GM19099 (cell line): ENCODE results near the gene GGT6.

ENCODE experiments used
- POLR2A ChIP-seq: IDR thresholded peaks from 3 replicates; pipeline ENCODE4 v1.6.1; 2011; ENCODE audit warnings: low read depth; ENCODE audit not compliant: insufficient read length; ENCODE audit errors: extremely low read depth

GGT6 gene

DNA sequence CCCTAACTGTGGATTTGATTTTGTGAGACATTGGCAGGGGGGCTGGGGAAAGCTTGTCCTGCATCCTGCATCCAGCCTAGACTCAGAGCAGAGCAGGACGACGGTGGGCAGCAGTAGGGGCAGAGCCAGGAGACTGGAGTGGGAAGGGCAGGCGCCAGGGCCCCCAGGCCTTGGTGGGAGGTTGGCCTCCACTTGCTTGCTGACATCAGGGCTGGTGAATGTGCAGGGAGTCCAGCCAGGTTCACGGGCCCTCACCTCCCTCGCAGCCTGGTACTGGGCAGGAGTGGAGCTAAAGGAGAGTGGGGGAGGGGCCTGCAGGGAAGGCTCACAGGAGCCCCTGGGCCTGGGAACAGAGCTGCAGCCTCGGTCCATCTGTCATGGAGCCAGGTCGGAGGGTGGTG, 21.7 kb upstream of the GGT6 start:
- TF ChIP-seq POLR2A: no peak

DNA sequence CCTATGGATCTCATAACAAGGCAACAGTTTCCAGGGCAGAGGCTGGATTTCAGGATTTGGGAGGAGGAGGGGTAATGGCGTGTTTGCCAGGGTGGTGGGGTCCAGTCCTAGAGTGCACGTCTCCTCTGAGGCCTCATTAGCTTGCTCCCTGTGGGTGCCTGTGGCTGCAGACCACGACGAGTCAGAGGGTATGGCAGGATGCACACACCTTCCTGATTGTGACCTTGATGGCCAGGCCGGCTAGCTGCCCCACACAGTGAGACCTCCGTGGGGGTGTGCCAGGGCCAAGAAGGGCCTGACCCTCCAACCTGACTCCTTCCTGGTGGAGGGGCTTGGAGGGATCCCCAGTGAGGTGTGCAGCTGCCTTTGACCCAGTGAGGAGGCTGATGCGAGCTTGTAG, 19.9 kb upstream of the GGT6 start:
- no peak for TF ChIP-seq POLR2A

DNA sequence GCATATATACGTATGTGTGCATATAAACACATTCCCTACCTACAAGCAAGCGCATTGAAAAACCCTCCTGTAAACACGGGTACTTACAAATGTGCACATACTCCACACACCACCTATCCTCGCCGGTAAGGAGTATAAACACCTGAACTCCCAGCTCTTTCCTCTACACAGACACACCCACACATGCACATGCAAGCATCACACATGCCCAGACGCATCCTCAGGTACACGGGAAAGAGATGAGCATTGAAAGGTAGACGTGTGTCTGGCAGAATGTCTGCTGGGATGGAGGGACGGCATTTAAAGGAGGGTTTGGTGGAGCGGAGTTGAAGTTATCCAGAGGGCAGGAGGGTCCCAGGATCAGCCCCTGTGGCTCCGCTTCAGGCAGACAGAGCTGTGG, 19.3 kb upstream of the GGT6 start:
- no peak for TF ChIP-seq POLR2A

DNA sequence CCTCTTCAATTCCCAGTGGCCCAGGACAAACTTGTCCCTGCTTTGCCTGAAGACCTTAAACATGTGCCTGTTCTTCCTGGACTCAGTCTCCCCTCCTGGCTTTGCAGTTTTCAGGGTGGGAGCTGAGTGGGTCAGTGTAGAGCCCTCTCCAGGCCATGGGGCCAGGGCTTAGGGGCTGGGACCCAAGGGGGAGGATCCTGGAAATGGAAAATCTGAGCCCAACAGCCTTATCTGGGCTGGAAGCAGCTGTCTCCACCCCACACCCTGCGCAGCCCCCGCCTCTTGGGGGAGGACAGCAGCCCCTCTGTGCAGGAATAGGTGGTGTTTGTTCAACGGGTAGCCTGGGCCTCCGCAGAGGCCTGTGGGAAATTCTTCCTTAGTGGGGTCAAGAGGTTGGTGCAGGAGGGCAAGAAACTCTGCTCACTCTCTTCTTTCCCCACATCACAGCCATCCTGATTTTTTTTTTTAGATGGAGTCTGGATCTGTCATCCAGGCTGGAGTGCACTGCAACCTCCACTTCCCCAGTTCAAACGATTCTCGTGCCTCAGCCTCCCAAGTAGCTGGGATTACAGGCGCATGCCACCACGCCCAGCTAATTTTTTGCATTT, 17.1 kb upstream of the GGT6 start:
- no peak for TF ChIP-seq POLR2A

DNA sequence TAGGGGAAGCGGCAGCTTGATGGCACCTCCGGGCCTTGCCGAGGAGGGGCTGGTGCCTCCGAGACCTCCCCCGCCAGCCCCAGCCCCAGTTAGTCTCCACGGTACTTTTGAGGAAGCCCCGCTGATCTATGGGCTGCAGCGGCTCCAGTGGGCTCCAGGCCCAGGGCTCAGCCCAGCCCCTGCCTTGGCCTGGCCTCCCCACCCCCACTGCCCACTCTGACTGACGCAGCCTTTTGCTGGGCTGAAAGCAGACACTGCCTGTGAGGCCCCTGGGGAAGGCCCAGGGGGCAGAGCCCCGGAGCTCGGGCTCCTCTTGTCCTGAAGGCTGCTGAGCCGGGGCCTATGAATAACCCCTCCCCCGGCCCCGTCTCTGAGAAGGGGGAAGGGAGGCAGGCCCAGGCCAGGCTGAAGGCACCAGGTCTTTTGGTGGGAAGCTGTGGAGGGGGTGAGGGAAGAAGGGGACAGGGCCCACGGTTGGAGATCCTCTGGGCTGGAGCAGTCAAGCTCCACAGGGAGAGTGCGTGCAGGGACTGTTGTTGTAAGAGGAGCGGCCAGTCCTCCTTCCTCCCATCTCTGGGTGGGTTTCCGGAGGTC, 16.4 kb upstream of the GGT6 start:
- TF ChIP-seq POLR2A: no peak

DNA sequence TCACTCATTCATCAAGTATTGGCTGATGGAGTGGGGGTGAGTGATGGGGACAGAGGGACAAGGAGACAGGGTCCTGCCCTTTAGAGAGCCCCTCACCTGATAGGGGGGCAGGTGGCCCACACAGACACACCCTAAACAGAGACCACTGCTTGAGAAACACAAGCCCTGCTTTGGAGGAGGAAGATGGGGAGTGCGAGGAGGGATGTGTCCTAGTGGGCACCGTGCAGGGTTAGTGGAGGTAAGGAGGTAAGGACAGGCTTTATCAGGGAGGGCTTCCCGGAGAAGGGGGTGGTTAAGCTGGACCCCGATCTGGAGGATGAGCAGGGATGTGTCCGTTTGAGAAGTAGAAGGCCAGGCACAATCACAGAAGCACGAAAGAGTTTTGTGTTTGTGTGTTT, 15.8 kb upstream of the GGT6 start:
- TF ChIP-seq POLR2A: no peak

DNA sequence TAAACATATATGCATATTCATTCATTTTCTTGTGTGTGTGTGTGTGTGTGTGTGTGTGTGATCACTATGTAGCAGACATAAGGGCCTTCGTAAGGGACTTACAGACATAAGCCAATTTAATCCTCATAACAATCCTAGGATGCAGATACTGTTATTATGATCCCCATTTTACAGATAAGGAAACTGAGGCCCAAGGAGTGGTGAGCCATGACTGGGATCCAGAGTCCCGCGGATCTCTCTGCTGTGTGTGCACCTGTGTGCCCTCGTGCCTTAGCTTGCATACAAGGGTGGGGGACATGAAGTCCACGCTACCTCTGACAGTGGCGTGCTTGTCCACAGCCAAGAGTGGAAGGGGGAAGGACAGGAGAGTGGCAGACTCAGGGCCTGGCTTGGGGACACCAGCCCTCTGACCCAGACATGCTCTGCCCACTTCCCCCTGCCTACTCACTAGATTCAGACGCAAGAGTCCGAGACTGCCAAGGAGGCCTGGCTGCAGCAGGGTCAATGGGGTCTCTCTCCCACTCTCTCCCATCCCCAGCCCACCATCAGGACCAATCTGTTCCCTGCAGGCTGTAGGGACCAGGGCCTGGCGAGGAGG, 14.2 kb upstream of the GGT6 start:
- no peak for TF ChIP-seq POLR2A

DNA sequence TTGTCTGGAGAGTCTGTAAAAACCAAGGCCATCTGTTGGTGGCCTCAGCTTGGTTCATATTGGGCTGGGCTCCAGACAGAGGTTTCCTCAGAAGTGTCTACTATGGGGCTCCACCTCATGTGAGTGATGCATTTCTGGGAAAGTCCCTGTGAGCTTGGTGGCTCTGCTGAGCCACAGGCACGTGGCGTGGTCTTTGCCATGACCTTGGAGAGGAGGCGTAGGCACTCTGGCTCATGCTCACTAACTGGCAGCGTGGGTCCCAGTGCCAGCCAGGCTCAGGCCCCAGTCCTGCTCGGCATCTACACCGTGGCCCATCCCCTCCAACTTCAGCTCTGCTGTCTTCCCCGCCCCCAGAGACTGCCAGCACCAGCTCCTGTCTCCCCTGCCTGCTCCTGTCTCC, 13.3 kb upstream of the GGT6 start:
- no peak for TF ChIP-seq POLR2A

DNA sequence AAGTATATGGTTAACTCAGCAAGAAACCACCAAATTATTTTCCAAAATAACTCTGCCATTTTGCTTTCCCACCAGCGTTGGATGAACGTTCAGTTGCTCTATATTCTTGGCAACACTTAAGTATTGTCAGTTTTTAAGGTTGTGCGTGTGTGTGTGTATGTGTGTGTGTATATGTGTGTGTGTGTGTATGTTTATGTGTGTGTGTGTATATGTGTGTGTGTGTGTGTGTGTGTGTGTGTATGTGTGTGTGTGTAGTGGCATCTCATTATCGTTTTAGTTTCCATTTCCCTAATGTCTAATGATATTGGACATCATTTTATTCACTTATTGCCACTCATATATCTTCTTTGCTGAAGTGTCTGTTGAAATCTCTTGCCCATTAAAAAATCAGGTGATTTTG, 12.7 kb upstream of the GGT6 start:
- TF ChIP-seq POLR2A: no peak

DNA sequence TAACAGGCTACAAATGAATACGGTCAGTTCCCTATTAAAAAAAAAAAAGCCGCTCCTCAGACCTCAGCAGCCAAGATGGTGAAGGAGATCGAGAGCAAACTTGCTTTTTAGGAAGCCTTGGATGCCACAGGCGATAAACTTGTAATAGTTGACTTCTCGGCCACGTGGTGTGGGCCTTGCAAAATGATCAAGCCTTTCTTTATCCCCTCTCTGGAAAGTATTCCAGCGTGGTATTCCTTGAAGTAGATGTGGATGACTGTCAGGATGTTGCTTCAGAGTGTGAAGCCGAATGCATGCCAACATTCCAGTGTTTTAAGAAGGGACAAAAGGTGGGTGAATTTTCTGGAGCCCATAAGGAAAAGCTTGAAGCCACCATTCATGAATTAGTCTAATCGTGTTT, 11.8 kb upstream of the GGT6 start:
- no peak for TF ChIP-seq POLR2A

DNA sequence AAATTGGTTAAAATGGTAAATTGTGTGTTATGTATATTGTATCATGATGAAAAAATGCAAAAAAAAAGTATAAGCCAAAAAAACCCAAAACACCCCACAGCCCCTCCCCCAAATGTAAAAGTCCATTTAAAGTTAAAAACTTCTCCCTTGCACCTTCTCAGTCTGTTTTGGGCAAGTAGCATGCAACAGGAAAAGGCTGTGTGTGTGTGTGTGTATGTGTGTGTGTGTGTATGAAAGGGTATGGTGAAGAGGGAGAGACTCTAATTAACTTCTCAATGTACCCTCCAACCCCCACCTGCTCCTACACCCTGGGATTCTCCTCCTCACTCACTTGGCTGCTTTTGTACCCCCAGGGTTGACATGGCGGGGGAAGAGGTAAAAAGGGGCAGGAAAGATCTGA, 9.2 kb upstream of the GGT6 start:
- no peak for TF ChIP-seq POLR2A

DNA sequence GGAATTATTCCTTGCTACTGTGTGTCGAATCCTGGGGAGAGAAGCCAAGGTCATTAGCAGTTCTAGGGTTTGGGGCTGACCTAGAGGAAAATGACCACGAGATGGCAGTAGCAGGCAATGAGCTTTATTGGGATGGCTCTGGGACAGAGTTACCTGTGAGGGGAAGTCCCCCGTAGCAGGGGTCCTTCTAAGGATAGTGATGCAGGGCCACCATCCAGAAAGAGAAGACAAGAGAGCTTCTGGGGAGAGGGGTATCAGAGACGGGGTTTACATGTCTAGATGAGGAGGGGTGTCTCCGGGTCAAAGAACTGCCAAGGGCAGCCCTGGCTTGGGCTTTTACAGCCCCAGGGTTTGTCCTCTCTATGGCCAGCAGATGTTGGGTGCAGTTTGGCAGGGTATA, 6.4 kb upstream of the GGT6 start:
- TF ChIP-seq POLR2A: no peak

DNA sequence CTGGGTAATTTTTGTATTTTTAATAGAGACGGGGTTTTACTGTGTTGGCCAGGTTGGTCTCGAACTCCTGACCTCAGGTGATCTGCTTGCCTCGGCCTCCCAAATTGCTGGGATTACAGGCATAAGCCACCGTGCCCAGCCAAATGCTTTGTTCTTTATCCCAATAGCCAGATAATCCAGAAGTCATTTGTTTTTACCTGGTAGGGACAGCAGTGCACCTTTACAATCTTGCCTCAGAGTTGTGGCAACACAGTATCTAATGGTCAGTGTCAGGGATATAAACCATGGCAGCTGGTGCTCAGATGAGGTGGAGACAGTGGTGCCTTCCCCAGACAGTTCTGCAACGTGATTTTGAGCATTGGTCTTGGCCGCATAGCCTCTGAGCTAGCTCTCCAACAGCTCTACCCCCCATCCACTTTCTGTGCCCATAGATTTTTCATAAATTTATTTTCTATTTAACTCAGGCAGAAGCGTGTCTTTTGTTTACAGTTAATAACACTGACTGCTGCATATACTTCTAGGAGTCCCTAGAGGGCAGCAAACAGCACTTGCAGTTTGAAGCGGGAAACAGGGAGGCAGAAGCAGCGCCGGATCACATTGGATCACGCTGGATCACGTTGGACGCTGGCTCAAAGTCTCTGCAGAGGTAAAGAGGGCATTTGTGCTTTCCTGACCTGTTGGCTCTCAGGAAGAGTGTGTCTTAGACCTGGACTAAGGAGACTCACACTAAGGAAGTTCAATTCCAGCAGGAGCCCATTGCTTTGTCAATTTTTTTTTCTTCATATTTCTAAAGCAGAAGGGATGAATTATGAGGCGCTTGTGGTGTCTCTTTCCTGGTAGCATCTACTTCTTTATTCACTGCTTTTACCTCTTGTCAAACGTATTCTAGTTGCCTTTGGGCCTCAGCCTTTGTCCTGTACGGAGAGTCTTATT, 5.1 kb upstream of the GGT6 start:
- TF ChIP-seq POLR2A: no peak

DNA sequence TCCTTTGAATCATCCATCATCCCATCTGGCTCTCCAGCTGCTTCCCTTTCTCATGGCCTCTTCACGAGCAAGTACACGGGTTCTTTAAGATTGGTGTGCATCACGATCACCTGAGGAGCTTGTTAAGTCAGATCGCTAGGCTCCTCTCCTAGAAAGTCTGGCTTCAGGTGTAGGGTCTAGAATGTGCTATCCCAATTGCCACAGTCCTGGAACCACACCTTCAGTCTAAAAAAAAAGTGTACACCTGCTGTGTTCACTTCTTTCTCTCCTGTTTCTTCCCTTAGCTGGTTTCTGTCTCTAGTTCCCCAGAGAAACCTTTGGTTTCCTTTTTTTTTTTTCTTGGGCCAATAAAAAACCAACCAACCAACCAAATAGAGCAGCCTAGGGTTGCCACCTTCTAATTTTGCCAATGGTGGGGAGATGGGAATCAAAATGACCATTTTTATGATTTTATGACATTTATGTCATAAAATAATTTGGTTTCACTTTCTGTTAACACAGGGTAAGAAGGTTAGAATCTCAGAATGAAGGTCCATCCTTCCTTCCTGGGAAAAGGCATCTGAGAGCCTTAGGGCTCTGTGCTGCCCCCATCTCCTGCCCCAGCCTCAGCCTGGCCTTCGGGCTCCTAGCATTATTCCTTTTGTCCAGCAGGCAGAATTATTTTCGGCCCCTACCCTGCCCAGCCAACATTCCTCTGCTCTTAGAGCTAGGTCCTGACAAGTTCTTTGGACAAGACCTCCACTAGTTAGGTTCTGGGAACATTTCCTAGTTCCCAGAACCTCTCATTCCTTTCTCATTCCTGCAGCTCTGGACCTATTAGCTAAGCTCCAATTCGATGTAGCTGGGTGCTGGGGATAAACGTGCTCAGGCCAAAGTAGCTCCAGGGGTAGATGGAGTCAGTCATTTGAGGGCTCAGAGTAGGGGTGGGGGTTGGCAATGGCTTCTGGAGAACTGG, 1.9 kb upstream of the GGT6 start:
- TF ChIP-seq POLR2A: no peak
